ENCODE measurements around the gene CDCA3.

Gene CDCA3

GRCh38 chr12:6823182-6824084 lies 27.7 kb downstream of the CDCA3 start:
- TF ChIP-seq CTCF (IDR thresholded peaks at IDR 0.05; ENCODE audit: extremely low read depth, insufficient read depth, missing control alignments) = no peak
- no peak for DNase-seq (ENCODE audit: low spot score)
- in situ Hi-C loops (cut with MboI; ENCODE audit: low pct_unique_long_range_greater_than_20kb, low sequenced_read_pairs, unreplicated experiment) = no loop called here

DNA sequence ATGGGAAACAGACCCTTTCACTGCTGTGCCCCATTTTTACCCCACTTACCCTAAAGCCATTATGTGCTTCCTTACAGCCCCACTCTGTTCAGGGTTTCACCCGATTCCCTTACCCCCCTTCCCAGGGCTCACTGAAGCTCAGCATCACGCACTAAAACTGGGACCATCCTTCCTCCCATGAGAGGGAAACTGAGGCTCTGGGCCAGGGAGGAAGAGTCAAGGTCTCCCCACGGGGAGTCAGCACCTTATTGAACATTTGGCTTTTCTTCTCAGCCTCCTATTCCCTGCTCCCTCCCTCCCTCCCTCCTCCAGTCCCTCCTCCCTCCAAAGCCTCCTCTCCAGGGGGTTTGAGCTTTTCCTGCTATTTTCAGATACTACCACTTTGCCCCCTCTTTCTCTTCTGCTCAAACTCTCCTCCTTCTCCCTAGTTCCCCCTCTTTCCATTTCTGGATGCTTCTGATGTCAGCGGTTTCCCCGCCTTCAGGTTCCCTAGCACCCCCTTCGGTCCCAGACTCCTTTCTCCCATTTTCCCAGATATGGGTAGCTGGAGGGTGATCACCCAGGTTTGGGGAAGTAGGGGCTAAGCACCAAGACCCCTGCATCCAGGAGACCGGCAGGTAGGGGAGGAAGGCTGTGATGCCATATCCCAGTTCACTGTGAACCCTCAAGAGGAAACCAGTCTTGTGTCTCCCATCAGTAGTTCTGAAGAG lies 28.5 kb downstream of the CDCA3 start:
- no peak for DNase-seq (ENCODE audit: low spot score)
- in situ Hi-C loops (cut with MboI; ENCODE audit: low pct_unique_long_range_greater_than_20kb, low sequenced_read_pairs, unreplicated experiment) = no loop called here
- TF ChIP-seq CTCF (IDR thresholded peaks at IDR 0.05; ENCODE audit: extremely low read depth, insufficient read depth, missing control alignments) = no peak

DNA sequence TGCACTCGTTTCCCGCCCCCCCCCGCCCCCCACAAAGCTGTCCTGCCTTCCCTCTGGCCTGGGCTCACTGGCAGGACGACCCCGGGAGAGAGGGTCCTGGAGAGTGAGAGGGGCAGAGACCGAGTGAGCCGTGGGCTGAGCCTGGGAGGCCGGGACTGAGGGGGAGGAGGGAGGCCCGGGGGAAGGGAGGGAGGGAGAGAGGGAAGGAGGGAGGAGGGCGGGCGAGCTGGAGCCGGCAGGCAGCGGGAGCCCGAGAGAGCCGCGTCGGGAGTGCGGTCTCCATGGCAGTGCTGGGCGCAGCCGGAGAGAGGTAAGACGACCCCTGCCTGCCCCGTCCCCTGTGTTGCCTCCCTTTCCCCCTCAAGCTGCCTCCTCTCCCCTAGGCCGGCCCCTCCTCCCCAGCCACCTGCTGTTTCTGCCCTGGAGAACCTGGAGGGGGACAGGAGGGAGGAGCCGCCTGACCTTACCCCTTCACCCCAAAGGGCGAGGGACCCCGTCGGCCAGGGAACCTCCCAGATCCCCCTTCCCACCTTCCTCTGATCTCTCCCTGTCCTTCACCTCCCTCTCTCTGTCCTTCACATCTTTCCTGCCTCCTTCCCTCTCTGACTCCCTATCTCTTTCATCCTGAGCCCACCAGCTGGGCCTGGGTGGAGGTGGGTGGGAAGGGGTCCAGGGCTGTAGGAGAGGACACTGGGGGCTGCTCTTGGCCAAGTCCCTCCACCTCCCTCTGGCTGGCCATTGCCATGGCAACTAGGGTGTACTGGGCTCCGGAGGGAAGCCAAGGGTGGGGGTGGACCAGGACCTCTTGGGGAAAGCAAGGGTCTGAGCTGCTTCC lies 29.3 kb downstream of the CDCA3 start, which contains the start of gene GPR162:
GPR162 (plus strand) TSS at position 231 of the 835 bp plus-strand sequence. CDS start 2,078 bp downstream, outside the sequence.
- DNase-seq (ENCODE audit: low spot score) = no peak
- TF ChIP-seq CTCF (IDR thresholded peaks at IDR 0.05; ENCODE audit: extremely low read depth, insufficient read depth, missing control alignments) = no peak
- in situ Hi-C loops (cut with MboI; ENCODE audit: low pct_unique_long_range_greater_than_20kb, low sequenced_read_pairs, unreplicated experiment) = no loop called here

- in situ Hi-C loops (cut with MboI; ENCODE audit: low pct_unique_long_range_greater_than_20kb, low sequenced_read_pairs, unreplicated experiment) = no loop called here
- DNase-seq (ENCODE audit: low spot score) = no peak
- TF ChIP-seq CTCF (IDR thresholded peaks at IDR 0.05; ENCODE audit: extremely low read depth, insufficient read depth, missing control alignments) = no peak
Observed at GRCh38 chr12:6820166-6820565, 30.9 kb downstream of the CDCA3 start.

- no peak for TF ChIP-seq CTCF (IDR thresholded peaks at IDR 0.05; ENCODE audit: extremely low read depth, insufficient read depth, missing control alignments)
- in situ Hi-C loops (cut with MboI; ENCODE audit: low pct_unique_long_range_greater_than_20kb, low sequenced_read_pairs, unreplicated experiment) = no loop called here
- DNase-seq (ENCODE audit: low spot score) = no peak
Observed at GRCh38 chr12:6819106-6820030, 31.7 kb downstream of the CDCA3 start.

Data from GM13977 (cell line).